ENCODE measurements around the gene CAMTA1. TPM values are rescaled to one million over a fixed set of nuclear protein-coding genes. Genes with fewer than 3 reads are reported as not detected.

The CAMTA1 gene
- total RNA-seq, 1 donor from 2014 or later: 77.6 TPM

DNA sequence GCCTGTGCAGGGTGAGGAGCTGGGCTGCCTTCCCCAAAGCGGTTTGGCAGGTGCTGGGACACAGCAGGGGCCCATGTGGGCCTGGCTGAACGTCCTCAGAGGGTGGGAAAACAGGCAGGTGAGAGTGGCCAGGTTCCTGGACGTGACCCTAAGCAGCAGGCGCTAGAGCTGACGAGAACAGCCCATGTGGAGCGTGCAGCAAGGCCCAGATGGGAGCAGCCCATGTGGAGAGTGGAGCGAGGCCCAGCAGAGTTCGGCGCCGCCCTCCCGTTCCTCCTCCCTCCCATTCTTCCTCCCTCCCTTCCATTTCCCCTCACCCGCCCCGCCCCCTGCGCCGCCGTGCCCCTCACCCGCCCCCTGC is 671.4 kb downstream of the CAMTA1 start:
- no peak overlapping the region for H2AFZ ChIP-seq (ENCODE audit: low read depth, low read length)
- H3K27me3 Mint-ChIP-seq (ENCODE audit: low read depth, unreplicated experiment): peaks cover 37% of the 10 kb centered on the region
- H3K27ac ChIP-seq (ENCODE audit: low read depth, low read length): no peak overlapping the region
- H3K4me3 ChIP-seq (ENCODE audit: insufficient read depth, low read depth, low read length): no peak overlapping the region
- TF ChIP-seq, protein P1, sequence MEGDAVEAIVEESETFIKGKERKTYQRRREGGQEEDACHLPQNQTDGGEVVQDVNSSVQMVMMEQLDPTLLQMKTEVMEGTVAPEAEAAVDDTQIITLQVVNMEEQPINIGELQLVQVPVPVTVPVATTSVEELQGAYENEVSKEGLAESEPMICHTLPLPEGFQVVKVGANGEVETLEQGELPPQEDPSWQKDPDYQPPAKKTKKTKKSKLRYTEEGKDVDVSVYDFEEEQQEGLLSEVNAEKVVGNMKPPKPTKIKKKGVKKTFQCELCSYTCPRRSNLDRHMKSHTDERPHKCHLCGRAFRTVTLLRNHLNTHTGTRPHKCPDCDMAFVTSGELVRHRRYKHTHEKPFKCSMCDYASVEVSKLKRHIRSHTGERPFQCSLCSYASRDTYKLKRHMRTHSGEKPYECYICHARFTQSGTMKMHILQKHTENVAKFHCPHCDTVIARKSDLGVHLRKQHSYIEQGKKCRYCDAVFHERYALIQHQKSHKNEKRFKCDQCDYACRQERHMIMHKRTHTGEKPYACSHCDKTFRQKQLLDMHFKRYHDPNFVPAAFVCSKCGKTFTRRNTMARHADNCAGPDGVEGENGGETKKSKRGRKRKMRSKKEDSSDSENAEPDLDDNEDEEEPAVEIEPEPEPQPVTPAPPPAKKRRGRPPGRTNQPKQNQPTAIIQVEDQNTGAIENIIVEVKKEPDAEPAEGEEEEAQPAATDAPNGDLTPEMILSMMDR (IDR thresholded peaks at IDR 0.05; ENCODE audit: insufficient read depth, low read depth, low read length): no peak
- no peak for TF ChIP-seq EZH2 (IDR thresholded peaks at IDR 0.05; ENCODE audit: insufficient read depth, low read length)
- H3K36me3 ChIP-seq (ENCODE audit: insufficient read depth, low read length): no peaks in the 10 kb centered on the region
- H3K9ac ChIP-seq (ENCODE audit: low read length): no peak overlapping the region
- no peaks in the 10 kb centered on the region for H3K9me3 ChIP-seq (ENCODE audit: insufficient read depth, low read depth, low read length)
- no peaks in the 10 kb centered on the region for H3K36me3 Mint-ChIP-seq (ENCODE audit: low read depth, unreplicated experiment)
- H3K79me2 ChIP-seq (ENCODE audit: insufficient read depth, low read length): no peaks in the 10 kb centered on the region
- H4K20me1 ChIP-seq (ENCODE audit: insufficient read depth, low read length): no peaks in the 10 kb centered on the region
- H3K9me3 Mint-ChIP-seq (ENCODE audit: unreplicated experiment): no peaks in the 10 kb centered on the region
- no peak overlapping the region for H3K27ac Mint-ChIP-seq (ENCODE audit: unreplicated experiment)
- H3K4me1 ChIP-seq (ENCODE audit: insufficient read depth, low read length): peaks cover 5% of the 10 kb centered on the region
- no peak overlapping the region for H3K4me2 ChIP-seq (ENCODE audit: low read length)
- no peaks in the 10 kb centered on the region for H3K4me1 Mint-ChIP-seq (ENCODE audit: low read depth, unreplicated experiment)
- no peak overlapping the region for H3K4me3 Mint-ChIP-seq (ENCODE audit: unreplicated experiment)
- no peaks in the 10 kb centered on the region for H3K27me3 ChIP-seq (ENCODE audit: insufficient read depth, low read length)
- DNase-seq (ENCODE audit: low read depth) (no peak), FAIRE-seq (no peak)

- H3K4me1 ChIP-seq (ENCODE audit: insufficient read depth, low read length): peaks cover 5% of the 10 kb centered on the region
- no peaks in the 10 kb centered on the region for H3K9me3 Mint-ChIP-seq (ENCODE audit: unreplicated experiment)
Measured at GRCh38 chr1:7457811-7458210, 672.6 kb downstream of the CAMTA1 start.

GRCh38 chr1:7458946-7459345 is 673.7 kb downstream of the CAMTA1 start:
- H3K9me3 ChIP-seq (ENCODE audit: insufficient read depth, low read depth, low read length): no peaks in the 10 kb centered on the region
- H3K4me1 ChIP-seq (ENCODE audit: insufficient read depth, low read length): peaks cover 5% of the 10 kb centered on the region
- no peak overlapping the region for H3K9ac ChIP-seq (ENCODE audit: low read length)
- TF ChIP-seq EZH2 (IDR thresholded peaks at IDR 0.05; ENCODE audit: insufficient read depth, low read length): no peak
- TF ChIP-seq, protein P1 (IDR thresholded peaks at IDR 0.05; ENCODE audit: insufficient read depth, low read depth, low read length): no peak
- Mint-ChIP-seq H3K9me3 (ENCODE audit: unreplicated experiment) (no peaks in the 10 kb centered on the region), H3K36me3 (ENCODE audit: low read depth, unreplicated experiment) (no peaks in the 10 kb centered on the region), H3K27me3 (ENCODE audit: low read depth, unreplicated experiment) (peaks cover 37% of the 10 kb centered on the region), H3K27ac (ENCODE audit: unreplicated experiment) (no peak overlapping the region), H3K4me3 (ENCODE audit: unreplicated experiment) (no peak overlapping the region), H3K4me1 (ENCODE audit: low read depth, unreplicated experiment) (no peaks in the 10 kb centered on the region)
- FAIRE-seq (no peak), DNase-seq (ENCODE audit: low read depth) (no peak)
- no peak overlapping the region for H3K27ac ChIP-seq (ENCODE audit: low read depth, low read length)
- H4K20me1 ChIP-seq (ENCODE audit: insufficient read depth, low read length): no peaks in the 10 kb centered on the region
- H3K36me3 ChIP-seq (ENCODE audit: insufficient read depth, low read length): no peaks in the 10 kb centered on the region
- no peak overlapping the region for H3K4me3 ChIP-seq (ENCODE audit: insufficient read depth, low read depth, low read length)
- H3K4me2 ChIP-seq (ENCODE audit: low read length): no peak overlapping the region
- H2AFZ ChIP-seq (ENCODE audit: low read depth, low read length): no peak overlapping the region
- H3K79me2 ChIP-seq (ENCODE audit: insufficient read depth, low read length): no peaks in the 10 kb centered on the region
- no peaks in the 10 kb centered on the region for H3K27me3 ChIP-seq (ENCODE audit: insufficient read depth, low read length)

More at GRCh38 chr1:7457811-7458210, 672.6 kb downstream of the CAMTA1 start:
- no peak overlapping the region for H2AFZ ChIP-seq (ENCODE audit: low read depth, low read length)
- H3K27ac ChIP-seq (ENCODE audit: low read depth, low read length): no peak overlapping the region
- no peak overlapping the region for H3K4me3 ChIP-seq (ENCODE audit: insufficient read depth, low read depth, low read length)
- no peaks in the 10 kb centered on the region for H3K27me3 ChIP-seq (ENCODE audit: insufficient read depth, low read length)
- H3K79me2 ChIP-seq (ENCODE audit: insufficient read depth, low read length): no peaks in the 10 kb centered on the region
- DNase-seq (ENCODE audit: low read depth) (no peak), FAIRE-seq (no peak)
- Mint-ChIP-seq H3K36me3 (ENCODE audit: low read depth, unreplicated experiment) (no peaks in the 10 kb centered on the region), H3K4me3 (ENCODE audit: unreplicated experiment) (no peak overlapping the region), H3K4me1 (ENCODE audit: low read depth, unreplicated experiment) (no peaks in the 10 kb centered on the region), H3K27me3 (ENCODE audit: low read depth, unreplicated experiment) (peaks cover 33% of the 10 kb centered on the region), H3K27ac (ENCODE audit: unreplicated experiment) (no peak overlapping the region)
- no peaks in the 10 kb centered on the region for H4K20me1 ChIP-seq (ENCODE audit: insufficient read depth, low read length)
- no peaks in the 10 kb centered on the region for H3K36me3 ChIP-seq (ENCODE audit: insufficient read depth, low read length)
- no peak overlapping the region for H3K4me2 ChIP-seq (ENCODE audit: low read length)
- no peak for TF ChIP-seq EZH2 (IDR thresholded peaks at IDR 0.05; ENCODE audit: insufficient read depth, low read length)
- TF ChIP-seq, protein P1 (IDR thresholded peaks at IDR 0.05; ENCODE audit: insufficient read depth, low read depth, low read length): no peak
- H3K9ac ChIP-seq (ENCODE audit: low read length): no peak overlapping the region
- no peaks in the 10 kb centered on the region for H3K9me3 ChIP-seq (ENCODE audit: insufficient read depth, low read depth, low read length)

All from astrocyte (in vitro differentiated cells and primary cell).